H9 (cell line): ENCODE results near the gene PNMA3. TPM values are rescaled to one million over a fixed set of nuclear protein-coding genes. Genes with fewer than 3 reads are reported as not detected.

Source experiments
- DNase-seq: peaks from one replicate; pipeline ENCODE4 v3.0.0-alpha.2; 2017
- H2AFZ ChIP-seq: one replicate; pipeline ENCODE4 v1.6.1; 2013; ENCODE audit warnings: mild to moderate bottlenecking, low read length, control low read depth, moderate library complexity
- H2AK5ac ChIP-seq: 2 replicates; pipeline ENCODE4 v1.6.1; 2013; ENCODE audit warnings: low read length, control low read depth, mixed read lengths; ENCODE audit not compliant: insufficient read length
- H2BK120ac ChIP-seq: one replicate; pipeline ENCODE4 v1.6.1; 2013; ENCODE audit warnings: low read depth, mild to moderate bottlenecking, low read length, control low read depth, inconsistent platforms; ENCODE audit not compliant: poor library complexity, severe bottlenecking
- H2BK12ac ChIP-seq: 2 replicates; pipeline ENCODE4 v1.6.1; 2013; ENCODE audit warnings: low read length, control low read depth, mixed read lengths, low read depth; ENCODE audit not compliant: insufficient read length
- H2BK15ac ChIP-seq: 2 replicates; pipeline ENCODE4 v1.6.1; 2013; ENCODE audit warnings: low read depth, low read length, control low read depth
- H2BK20ac ChIP-seq: one replicate; pipeline ENCODE4 v1.6.1; 2013; ENCODE audit warnings: low read depth, mild to moderate bottlenecking, low read length, control low read depth, inconsistent platforms; ENCODE audit not compliant: poor library complexity, severe bottlenecking
- H2BK5ac ChIP-seq: 2 replicates; pipeline ENCODE4 v1.6.1; 2013; ENCODE audit warnings: low read length, control low read depth, mixed read lengths; ENCODE audit not compliant: insufficient read length
- H3K14ac ChIP-seq: 2 replicates; pipeline ENCODE4 v1.6.1; 2013; ENCODE audit warnings: low read length, control low read depth; ENCODE audit not compliant: insufficient read depth
- H3K18ac ChIP-seq: 2 replicates; pipeline ENCODE4 v1.6.1; 2013; ENCODE audit warnings: low read depth, mild to moderate bottlenecking, mixed read lengths, low read length, control low read depth; ENCODE audit not compliant: insufficient read length
- H3K23ac ChIP-seq: 2 replicates; pipeline ENCODE4 v1.6.1; 2013; ENCODE audit warnings: low read length, control low read depth, mixed read lengths, low read depth; ENCODE audit not compliant: insufficient read length
- H3K23me2 ChIP-seq: 2 replicates; pipeline ENCODE4 v1.6.1; 2013; ENCODE audit warnings: low read depth, mild to moderate bottlenecking, mixed read lengths, low read length, control low read depth; ENCODE audit not compliant: insufficient read length, poor library complexity, severe bottlenecking
- H3K27ac ChIP-seq: 2 replicates; pipeline ENCODE4 v1.5.1; 2013; ENCODE audit warnings: low read length, control low read depth, mixed read lengths, low read depth; ENCODE audit not compliant: insufficient read length
- H3K27me3 ChIP-seq: 2 replicates; pipeline ENCODE4 v1.6.1; 2013; ENCODE audit warnings: low read length, control low read depth, inconsistent platforms; ENCODE audit not compliant: insufficient read depth
- H3K4ac ChIP-seq: 2 replicates; pipeline ENCODE4 v1.6.1; 2013; ENCODE audit warnings: low read depth, mild to moderate bottlenecking, control low read depth, inconsistent platforms, low read length, moderate library complexity
- H3K4me1 ChIP-seq: 2 replicates; pipeline ENCODE4 v1.6.1; 2013; ENCODE audit warnings: low read length, control low read depth, inconsistent platforms; ENCODE audit not compliant: insufficient read depth
- H3K4me2 ChIP-seq: 2 replicates; pipeline ENCODE4 v1.6.1; 2013; ENCODE audit warnings: low read length, control low read depth, mixed read lengths; ENCODE audit not compliant: insufficient read length, insufficient read depth
- H3K56ac ChIP-seq: 2 replicates; pipeline ENCODE4 v1.6.1; 2013; ENCODE audit warnings: low read depth, mild to moderate bottlenecking, mixed read lengths, low read length, control low read depth; ENCODE audit not compliant: insufficient read length
- H3K79me1 ChIP-seq: 2 replicates; pipeline ENCODE4 v1.6.1; 2013; ENCODE audit warnings: low read depth, mild to moderate bottlenecking, moderate library complexity, low read length, control low read depth, inconsistent platforms; ENCODE audit not compliant: insufficient read depth, poor library complexity, severe bottlenecking
- H3K79me2 ChIP-seq: 2 replicates; pipeline ENCODE4 v1.6.1; 2013; ENCODE audit warnings: low read length, control low read depth, inconsistent platforms; ENCODE audit not compliant: insufficient read depth
- H3K9ac ChIP-seq: 2 replicates; pipeline ENCODE4 v1.6.1; 2013; ENCODE audit warnings: low read length, control low read depth, mixed read lengths; ENCODE audit not compliant: insufficient read length; ENCODE audit errors: extremely low read depth
- H3K9me3 ChIP-seq: one replicate; pipeline ENCODE4 v1.6.1; 2013; ENCODE audit warnings: low read depth, low read length, inconsistent platforms; ENCODE audit not compliant: control insufficient read depth
- H3T11ph ChIP-seq: one replicate; pipeline ENCODE4 v1.6.1; 2013; ENCODE audit warnings: mild to moderate bottlenecking, low read length, control low read depth, inconsistent platforms
- H4K20me1 ChIP-seq: one replicate; pipeline ENCODE4 v1.6.1; 2013; ENCODE audit not compliant: control insufficient read depth, insufficient read length, insufficient read depth
- H4K5ac ChIP-seq: 2 replicates; pipeline ENCODE4 v1.6.1; 2013; ENCODE audit warnings: low read depth, mild to moderate bottlenecking, mixed read lengths, low read length, control low read depth; ENCODE audit not compliant: insufficient read length
- H4K8ac ChIP-seq: replicated peaks from 2 replicates; pipeline ENCODE4 v1.6.1; 2013; ENCODE audit warnings: low read length, control low read depth, mixed read lengths, low read depth; ENCODE audit not compliant: insufficient read length
- H4K91ac ChIP-seq: 2 replicates; pipeline ENCODE4 v1.6.1; 2013; ENCODE audit warnings: low read depth, mild to moderate bottlenecking, moderate library complexity, mixed read lengths, low read length, control low read depth; ENCODE audit not compliant: insufficient read length
- H3K27ac Mint-ChIP-seq, 3 experiments: 2 replicates in 2 of 3; 3 replicates in 1 of 3; pipeline ENCODE4 v1.8.0; 2020 to 2021; ENCODE audit warnings: mixed read lengths in 3 of 3, mild to moderate bottlenecking in 1 of 3, moderate library complexity in 1 of 3
- H3K27me3 Mint-ChIP-seq: 2 replicates; pipeline ENCODE4 v1.8.0; 2021; ENCODE audit warnings: low read depth, mild to moderate bottlenecking, moderate library complexity, mixed read lengths
- H3K36me3 Mint-ChIP-seq, 3 experiments: 2 replicates in 2 of 3; 3 replicates in 1 of 3; pipeline ENCODE4 v1.8.0; 2020 to 2021; ENCODE audit warnings: low read depth in 3 of 3, mixed read lengths in 3 of 3; ENCODE audit not compliant: insufficient read depth in 1 of 3
- H3K4me1 Mint-ChIP-seq, 2 experiments: 2 replicates each; pipeline ENCODE4 v1.8.0; 2020; ENCODE audit warnings: mixed read lengths in 2 of 2
- H3K4me3 Mint-ChIP-seq, 2 experiments: 2 replicates in 1 of 2; 3 replicates in 1 of 2; pipeline ENCODE4 v1.8.0; 2020 to 2021; ENCODE audit warnings: mild to moderate bottlenecking in 2 of 2, mixed read lengths in 2 of 2, moderate library complexity in 1 of 2
- H3K9me3 Mint-ChIP-seq, 2 experiments: 2 replicates in 1 of 2; 3 replicates in 1 of 2; pipeline ENCODE4 v1.8.0; 2020; ENCODE audit warnings: mild to moderate bottlenecking in 2 of 2, mixed read lengths in 2 of 2, moderate library complexity in 1 of 2
- CTCF ChIP-seq: fragments of 200-600 bp; sonication (generic); conservative IDR thresholded peaks from 3 replicates; pipeline ENCODE4 v1.8.0; 2021; ENCODE audit warnings: antibody characterized with exemption, mild to moderate bottlenecking
- WGBS: extraction: QIAGEN DNeasy Blood & Tissue Kit; methylation state at CpG from one replicate; pipeline ENCODE4 v1.1.7; 2013; ENCODE audit warnings: missing lambda C conversion rate, low lambda C conversion rate, mixed read lengths; ENCODE audit not compliant: insufficient read length; ENCODE audit errors: extremely low coverage; 5-methylcytosine and 5-hydroxymethylcytosine counted together
- total RNA-seq: library from RNA; stranded (reverse); gene quantifications from 2 replicates; pipeline ENCODE4 v1.2.1, GENCODE V29; 2021

Gene PNMA3
- total RNA-seq, 1 experiment from 2014 or later, result 9.4 TPM

- no CpG with 5 or more reads among the region's 2 CpGs for WGBS
- H3K4me2 ChIP-seq, result no peak overlapping the region
- H3K27ac ChIP-seq, result no peak overlapping the region
- no peak overlapping the region for H4K8ac ChIP-seq
- H2AFZ ChIP-seq, result no peak overlapping the region
- H2BK120ac ChIP-seq, result no peak overlapping the region
- no peak overlapping the region for H2BK20ac ChIP-seq
- no peaks in the 10 kb centered on the region for H3K4me1 Mint-ChIP-seq
- DNase-seq, result no peak
- no peaks in the 10 kb centered on the region for H3K79me2 ChIP-seq
- no peak overlapping the region for H3K18ac ChIP-seq
- TF ChIP-seq CTCF, result no peak
- no peaks in the 10 kb centered on the region for H4K20me1 ChIP-seq
- no peak overlapping the region for H2BK5ac ChIP-seq
- H3K14ac ChIP-seq, result no peak overlapping the region
- no peaks in the 10 kb centered on the region for H3K79me1 ChIP-seq
- H3K9me3 ChIP-seq, result peaks cover 53% of the 10 kb centered on the region
- no peak overlapping the region for H3K23ac ChIP-seq
- no peak overlapping the region for H4K91ac ChIP-seq
- H3K23me2 ChIP-seq, result no peaks in the 10 kb centered on the region
- H4K5ac ChIP-seq, result no peak overlapping the region
- no peak overlapping the region for H3K56ac ChIP-seq
- H3K9me3 Mint-ChIP-seq, result peaks cover 84 to 91% of the 10 kb centered on the region in 2 experiments
- H3K4ac ChIP-seq, result no peak overlapping the region
- H3K27ac Mint-ChIP-seq, result no peak overlapping the region
- H3T11ph ChIP-seq, result no peak overlapping the region
- no peaks in the 10 kb centered on the region for H3K4me1 ChIP-seq
- H2BK15ac ChIP-seq, result no peak overlapping the region
- H3K9ac ChIP-seq, result no peak overlapping the region
- H2AK5ac ChIP-seq, result no peak overlapping the region
- no peak overlapping the region for H2BK12ac ChIP-seq
- H3K36me3 Mint-ChIP-seq, result peaks cover 5 to 28% (median 23%) of the 10 kb centered on the region in 3 experiments; a peak in 6 of 7 replicates
- H3K4me3 Mint-ChIP-seq, result no peak overlapping the region
- peaks cover 37% of the 10 kb centered on the region for H3K27me3 Mint-ChIP-seq
- no peaks in the 10 kb centered on the region for H3K27me3 ChIP-seq
Observed at GRCh38 chrX:153049093-153049492, 7.2 kb upstream of the PNMA3 start.
